Astrocyte (in vitro differentiated cells and primary cell): Measurements from ENCODE around the gene AP3S1. TPM values are rescaled to one million over a fixed set of nuclear protein-coding genes. Genes with fewer than 3 reads are reported as not detected.
A peak's percentile ranks its signal among the peaks of the same experiment; 100 is the strongest.

Experiments used
- DNase-seq: peaks from one replicate; pipeline ENCODE4 v3.0.0-alpha.2; 2010; ENCODE audit warnings: low read depth
- FAIRE-seq: peaks from 2 replicates; lab custom pipeline; 2011; peaks lifted over from hg19 to GRCh38; lab: Jason Lieb, UNC
- H2AFZ ChIP-seq: 2 replicates; pipeline ENCODE4 v1.6.0; 2012; ENCODE audit warnings: low read depth, low read length, inconsistent platforms
- H3K27ac ChIP-seq: 2 replicates; pipeline ENCODE4 v1.5.1; 2011; ENCODE audit warnings: low read depth, low read length, inconsistent platforms
- H3K27me3 ChIP-seq: 2 replicates; pipeline ENCODE4 v1.6.0; 2011; ENCODE audit warnings: low read length, inconsistent platforms; ENCODE audit not compliant: insufficient read depth
- H3K36me3 ChIP-seq: 2 replicates; pipeline ENCODE4 v1.5.1; 2011; ENCODE audit warnings: low read length, inconsistent platforms; ENCODE audit not compliant: insufficient read depth
- H3K4me1 ChIP-seq: 2 replicates; pipeline ENCODE4 v1.5.1; 2011; ENCODE audit warnings: low read length, inconsistent platforms; ENCODE audit not compliant: insufficient read depth
- H3K4me2 ChIP-seq: 2 replicates; pipeline ENCODE4 v1.6.0; 2012; ENCODE audit warnings: low read length, inconsistent platforms
- H3K4me3 ChIP-seq: 2 replicates; pipeline ENCODE4 v1.5.1; 2011; ENCODE audit warnings: low read depth, mild to moderate bottlenecking, low read length, inconsistent platforms; ENCODE audit not compliant: insufficient read depth
- H3K79me2 ChIP-seq: 2 replicates; pipeline ENCODE4 v1.6.0; 2012; ENCODE audit warnings: mild to moderate bottlenecking, low read length, inconsistent platforms; ENCODE audit not compliant: insufficient read depth
- H3K9ac ChIP-seq: 2 replicates; pipeline ENCODE4 v1.6.0; 2012; ENCODE audit warnings: mild to moderate bottlenecking, low read length, inconsistent platforms
- H3K9me3 ChIP-seq: 2 replicates; pipeline ENCODE4 v1.5.1; 2012; ENCODE audit warnings: low read depth, mild to moderate bottlenecking, low read length, inconsistent platforms; ENCODE audit not compliant: insufficient read depth
- H4K20me1 ChIP-seq: 2 replicates; pipeline ENCODE4 v1.6.0; 2012; ENCODE audit warnings: low read length, inconsistent platforms; ENCODE audit not compliant: insufficient read depth
- H3K27ac Mint-ChIP-seq: one replicate; pipeline ENCODE4 v1.8.0; 2021; ENCODE audit warnings: mild to moderate bottlenecking, mixed read lengths; ENCODE audit not compliant: unreplicated experiment
- H3K27me3 Mint-ChIP-seq: one replicate; pipeline ENCODE4 v1.8.0; 2021; ENCODE audit warnings: low read depth, mixed read lengths; ENCODE audit not compliant: unreplicated experiment
- H3K36me3 Mint-ChIP-seq: one replicate; pipeline ENCODE4 v1.8.0; 2021; ENCODE audit warnings: low read depth, mixed read lengths; ENCODE audit not compliant: unreplicated experiment
- H3K4me1 Mint-ChIP-seq: one replicate; pipeline ENCODE4 v1.8.0; 2021; ENCODE audit warnings: low read depth, mixed read lengths; ENCODE audit not compliant: unreplicated experiment
- H3K4me3 Mint-ChIP-seq: one replicate; pipeline ENCODE4 v1.8.0; 2021; ENCODE audit warnings: mild to moderate bottlenecking, moderate library complexity, mixed read lengths; ENCODE audit not compliant: unreplicated experiment
- H3K9me3 Mint-ChIP-seq: one replicate; pipeline ENCODE4 v1.8.0; 2021; ENCODE audit warnings: mild to moderate bottlenecking, mixed read lengths; ENCODE audit not compliant: unreplicated experiment
- EZH2 ChIP-seq: IDR thresholded peaks from 2 replicates; pipeline ENCODE4 v1.6.1; 2012; ENCODE audit warnings: mild to moderate bottlenecking, low read length, inconsistent platforms; ENCODE audit not compliant: insufficient read depth
- total RNA-seq: library from RNA; stranded (reverse); gene quantifications from 2 replicates; pipeline ENCODE4 v1.2.1, GENCODE V29; 2021
- TF ChIP-seq, protein P1 (sequence below): IDR thresholded peaks from 2 replicates; pipeline ENCODE4 v1.5.1; 2011; ENCODE audit warnings: low read depth, mild to moderate bottlenecking, inconsistent platforms, low read length, moderate library complexity; ENCODE audit not compliant: insufficient read depth

Gene AP3S1
- total RNA-seq, 1 donor from 2014 or later: 108 TPM

DNA sequence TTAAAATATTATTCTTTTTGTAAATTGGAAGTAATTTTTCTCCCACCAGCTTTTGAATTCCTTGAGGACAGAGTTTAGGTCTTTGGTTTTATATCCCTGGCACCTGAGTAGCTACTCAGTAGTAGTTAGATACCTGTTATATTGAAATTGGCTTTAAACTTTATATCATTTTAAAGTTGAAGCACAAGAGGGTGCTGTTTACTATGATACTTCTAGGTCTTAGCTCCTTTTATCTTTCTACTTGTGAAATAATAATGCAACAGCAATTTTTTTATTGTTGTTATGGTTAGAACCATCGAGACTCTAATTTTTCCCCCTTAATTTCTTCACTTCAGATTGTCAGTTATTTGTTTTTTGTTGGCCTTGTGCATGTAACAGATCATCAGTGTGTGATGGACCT lies 46.3 kb downstream of the AP3S1 start:
- no peaks in the 10 kb centered on the region for H3K36me3 ChIP-seq
- H2AFZ ChIP-seq: no peak overlapping the region
- Mint-ChIP-seq H3K27ac (no peak overlapping the region), H3K4me3 (no peak overlapping the region), H3K27me3 (no peaks in the 10 kb centered on the region), H3K9me3 (no peaks in the 10 kb centered on the region), H3K4me1 (no peaks in the 10 kb centered on the region), H3K36me3 (peaks cover 2% of the 10 kb centered on the region)
- H3K4me2 ChIP-seq: no peak overlapping the region
- no peak overlapping the region for H3K9ac ChIP-seq
- H3K27me3 ChIP-seq: no peaks in the 10 kb centered on the region
- DNase-seq: no peak
- no peak overlapping the region for H3K27ac ChIP-seq
- peaks cover 5% of the 10 kb centered on the region for H3K79me2 ChIP-seq
- H3K4me1 ChIP-seq: no peaks in the 10 kb centered on the region
- TF ChIP-seq, protein P1, sequence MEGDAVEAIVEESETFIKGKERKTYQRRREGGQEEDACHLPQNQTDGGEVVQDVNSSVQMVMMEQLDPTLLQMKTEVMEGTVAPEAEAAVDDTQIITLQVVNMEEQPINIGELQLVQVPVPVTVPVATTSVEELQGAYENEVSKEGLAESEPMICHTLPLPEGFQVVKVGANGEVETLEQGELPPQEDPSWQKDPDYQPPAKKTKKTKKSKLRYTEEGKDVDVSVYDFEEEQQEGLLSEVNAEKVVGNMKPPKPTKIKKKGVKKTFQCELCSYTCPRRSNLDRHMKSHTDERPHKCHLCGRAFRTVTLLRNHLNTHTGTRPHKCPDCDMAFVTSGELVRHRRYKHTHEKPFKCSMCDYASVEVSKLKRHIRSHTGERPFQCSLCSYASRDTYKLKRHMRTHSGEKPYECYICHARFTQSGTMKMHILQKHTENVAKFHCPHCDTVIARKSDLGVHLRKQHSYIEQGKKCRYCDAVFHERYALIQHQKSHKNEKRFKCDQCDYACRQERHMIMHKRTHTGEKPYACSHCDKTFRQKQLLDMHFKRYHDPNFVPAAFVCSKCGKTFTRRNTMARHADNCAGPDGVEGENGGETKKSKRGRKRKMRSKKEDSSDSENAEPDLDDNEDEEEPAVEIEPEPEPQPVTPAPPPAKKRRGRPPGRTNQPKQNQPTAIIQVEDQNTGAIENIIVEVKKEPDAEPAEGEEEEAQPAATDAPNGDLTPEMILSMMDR: peak; percentile 18
- TF ChIP-seq EZH2: no peak
- peaks cover 6% of the 10 kb centered on the region for H4K20me1 ChIP-seq
- no peaks in the 10 kb centered on the region for H3K9me3 ChIP-seq
- H3K4me3 ChIP-seq: no peak overlapping the region
- no peak for FAIRE-seq

- DNase-seq: no peak
Measured at GRCh38 chr5:115892021-115892420, 50.3 kb downstream of the AP3S1 start.

DNA sequence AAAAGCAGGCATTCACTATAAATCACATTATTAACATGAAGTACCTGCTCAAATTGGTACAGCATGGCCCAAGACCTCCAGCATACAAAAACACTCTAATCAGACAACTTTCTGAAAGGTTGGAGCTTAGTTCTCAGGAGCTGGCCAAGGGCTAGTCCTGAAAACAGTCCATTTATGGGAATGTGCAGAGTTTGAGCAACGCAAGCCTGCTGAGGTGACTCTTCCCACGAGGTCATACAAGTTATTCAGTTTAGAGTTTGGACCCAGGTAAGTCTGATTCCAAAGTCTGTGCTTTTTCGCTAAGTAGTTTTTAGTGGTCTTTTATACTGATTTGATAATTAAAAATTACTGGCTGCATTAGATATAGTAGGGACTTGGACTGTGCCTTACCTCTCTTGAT lies 52.6 kb downstream of the AP3S1 start:
- no peak overlapping the region for H3K4me2 ChIP-seq
- H3K27ac ChIP-seq: no peak overlapping the region
- no peaks in the 10 kb centered on the region for H3K27me3 Mint-ChIP-seq
- DNase-seq (no peak), FAIRE-seq (no peak)
- no peaks in the 10 kb centered on the region for H4K20me1 ChIP-seq
- H3K36me3 Mint-ChIP-seq: peaks cover 9% of the 10 kb centered on the region
- H3K36me3 ChIP-seq: no peaks in the 10 kb centered on the region
- H3K4me1 Mint-ChIP-seq: peaks cover 14% of the 10 kb centered on the region
- no peak overlapping the region for H3K4me3 Mint-ChIP-seq
- H3K4me3 ChIP-seq: no peak overlapping the region
- no peaks in the 10 kb centered on the region for H3K9me3 Mint-ChIP-seq
- peaks cover 18% of the 10 kb centered on the region for H3K4me1 ChIP-seq
- TF ChIP-seq, protein P1: no peak
- no peak for TF ChIP-seq EZH2
- H2AFZ ChIP-seq: no peak overlapping the region
- no peaks in the 10 kb centered on the region for H3K27me3 ChIP-seq
- H3K79me2 ChIP-seq: no peaks in the 10 kb centered on the region
- H3K9ac ChIP-seq: no peak overlapping the region
- no peaks in the 10 kb centered on the region for H3K9me3 ChIP-seq
- no peak overlapping the region for H3K27ac Mint-ChIP-seq

More at GRCh38 chr5:115892021-115892420, 50.3 kb downstream of the AP3S1 start:
- no peak overlapping the region for H3K4me3 Mint-ChIP-seq
- peaks cover 11% of the 10 kb centered on the region for H3K4me1 Mint-ChIP-seq
- TF ChIP-seq, protein P1: no peak
- no peak overlapping the region for H3K27ac Mint-ChIP-seq
- FAIRE-seq: no peak
- H3K9me3 Mint-ChIP-seq: no peaks in the 10 kb centered on the region
- H3K27me3 ChIP-seq: no peaks in the 10 kb centered on the region
- no peaks in the 10 kb centered on the region for H3K27me3 Mint-ChIP-seq
- no peaks in the 10 kb centered on the region for H3K36me3 Mint-ChIP-seq
- H3K27ac ChIP-seq: no peak overlapping the region
- no peaks in the 10 kb centered on the region for H3K9me3 ChIP-seq
- H4K20me1 ChIP-seq: peaks cover 6% of the 10 kb centered on the region
- no peaks in the 10 kb centered on the region for H3K36me3 ChIP-seq
- H3K4me1 ChIP-seq: peaks cover 7% of the 10 kb centered on the region
- no peak overlapping the region for H3K9ac ChIP-seq
- H2AFZ ChIP-seq: no peak overlapping the region
- no peak overlapping the region for H3K4me2 ChIP-seq
- peaks cover 2% of the 10 kb centered on the region for H3K79me2 ChIP-seq
- no peak overlapping the region for H3K4me3 ChIP-seq
